Measurements from ENCODE around the gene CCNK. TPM values are rescaled to one million over a fixed set of nuclear protein-coding genes. Genes with fewer than 3 reads are reported as not detected.

The CCNK gene
- total and polyA plus RNA-seq, 12 donors: 10.9 to 41.0 (median 30.3) TPM

GRCh38 chr14:99475179-99475578 lies 6.0 kb upstream of the CCNK start:
- Histone ChIP-seq H3K27me3 (no peaks in the 10 kb centered on the region), H3K27ac (no peak overlapping the region), H3K4me3 (no peak overlapping the region), H3K36me3 (no peaks in the 10 kb centered on the region), H3K9me3 (no peaks in the 10 kb centered on the region), H3K4me1 (peaks cover 0 to 83% (median 51%) of the 10 kb centered on the region in 9 donors)
- WGBS, 2 donors: 30 to 56% methylated on average over 9 of the region's 9 CpGs
- intact Hi-C loops (cut with DNase I): no loop called here
- peak in 1 of 2 donors; percentile 16 for DNase-seq
- peak in 3 of 8 donors; percentile 24 to 42 (median 31) for ATAC-seq
- TF ChIP-seq CTCF (IDR thresholded peaks at IDR 0.05): peak in 1 of 9 donors; percentile 3

GRCh38 chr14:99475660-99476059 lies 5.5 kb upstream of the CCNK start:
- H3K36me3 ChIP-seq: no peaks in the 10 kb centered on the region
- TF ChIP-seq CTCF (IDR thresholded peaks at IDR 0.05): no peak
- no peak overlapping the region for H3K4me3 ChIP-seq
- H3K9me3 ChIP-seq: no peaks in the 10 kb centered on the region
- intact Hi-C loops (cut with DNase I): no loop called here
- H3K27ac ChIP-seq: no peak overlapping the region
- DNase-seq (no peak), ATAC-seq (no peak)
- H3K4me1 ChIP-seq: peaks cover 0 to 79% (median 49%) of the 10 kb centered on the region in 9 donors
- WGBS, 2 donors: 82 to 87% methylated on average over 2 of the region's 2 CpGs
- H3K27me3 ChIP-seq: no peaks in the 10 kb centered on the region

GRCh38 chr14:99476864-99477263 lies 4.3 kb upstream of the CCNK start:
- ATAC-seq (no peak), DNase-seq (no peak)
- H3K9me3 ChIP-seq: no peaks in the 10 kb centered on the region
- no peak overlapping the region for H3K27ac ChIP-seq
- H3K4me3 ChIP-seq: no peak overlapping the region
- intact Hi-C loops (cut with DNase I): no loop called here
- 32 to 59% methylated on average over 1 of the region's 1 CpG for WGBS, 2 donors
- no peaks in the 10 kb centered on the region for H3K36me3 ChIP-seq
- H3K4me1 ChIP-seq: peaks cover 0 to 77% (median 49%) of the 10 kb centered on the region in 9 donors
- H3K27me3 ChIP-seq: no peaks in the 10 kb centered on the region
- no peak for TF ChIP-seq CTCF (IDR thresholded peaks at IDR 0.05)

GRCh38 chr14:99478128-99478527 lies 3.1 kb upstream of the CCNK start:
- TF ChIP-seq CTCF (IDR thresholded peaks at IDR 0.05): no peak
- WGBS, 2 donors: 51 to 60% methylated on average over 4 of the region's 4 CpGs
- H3K27me3 ChIP-seq: no peaks in the 10 kb centered on the region
- ATAC-seq (no peak), DNase-seq (no peak)
- peak overlapping the region in 2 of 10 donors; percentile 92 to 94 for H3K4me3 ChIP-seq
- H3K4me1 ChIP-seq: peaks cover 0 to 77% (median 51%) of the 10 kb centered on the region in 9 donors
- H3K27ac ChIP-seq: no peak overlapping the region
- H3K36me3 ChIP-seq: no peaks in the 10 kb centered on the region
- intact Hi-C loops (cut with DNase I): no loop called here
- no peaks in the 10 kb centered on the region for H3K9me3 ChIP-seq
